OCI-LY3 (cell line): ENCODE data around the gene KCNJ9.

Experiments
- CTCF ChIP-seq: fragments of 200-600, 300-600 bp; sonication (generic); IDR thresholded peaks from 2 replicates; pipeline ENCODE4 v1.5.1; 2014; ENCODE audit warnings: antibody characterized with exemption, low read length, low read depth
- EZH2phosphoT487 ChIP-seq: fragments of 200-600 bp; shearing (Covaris generic); IDR thresholded peaks from 2 replicates; pipeline ENCODE4 v1.6.1; 2018; ENCODE audit warnings: antibody characterized with exemption, mixed run types, low read depth

GRCh38 chr1:160115545-160116282 is 34.4 kb downstream of the KCNJ9 start, which contains the start of gene ATP1A2:
- TF ChIP-seq CTCF (no peak), EZH2phosphoT487 (no peak)
